ENCODE data around the gene SETD2. TPM values are rescaled to one million over a fixed set of nuclear protein-coding genes. Genes with fewer than 3 reads are reported as not detected.

Gene SETD2
- total RNA-seq, 1 experiment from 2014 or later, result 60.8 TPM

DNA sequence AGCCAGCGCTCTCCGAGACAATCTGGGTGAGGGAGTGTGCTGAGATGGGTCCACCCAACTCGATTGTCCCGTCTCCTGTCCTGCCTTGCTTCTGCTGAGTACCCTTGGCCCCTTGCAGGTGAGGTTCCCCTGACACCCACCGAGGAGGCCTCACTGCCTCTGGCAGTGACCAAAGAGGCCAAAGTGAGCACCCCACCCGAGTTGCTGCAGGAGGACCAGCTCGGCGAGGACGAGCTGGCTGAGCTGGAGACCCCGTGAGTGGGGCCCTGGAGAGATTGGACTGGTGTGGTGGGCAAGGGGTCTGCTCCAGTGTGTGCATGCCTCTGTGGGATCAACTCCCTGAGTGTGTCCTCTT is 160.9 kb downstream of the SETD2 start:
- Histone ChIP-seq H2AFZ (ENCODE audit: low read length) (no peak overlapping the region), H3K23ac (ENCODE audit: insufficient read length, low read depth, low read length) (no peak overlapping the region), H4K8ac (replicated peaks; ENCODE audit: insufficient read length, low read depth, low read length) (no peak overlapping the region), H2BK120ac (ENCODE audit: low read depth, low read length, poor library complexity, severe bottlenecking) (no peak overlapping the region), H3K14ac (ENCODE audit: insufficient read depth, low read length) (no peak overlapping the region), H2BK5ac (ENCODE audit: insufficient read length, low read length) (no peak overlapping the region), H3K4me2 (ENCODE audit: insufficient read depth, insufficient read length, low read length) (no peak overlapping the region), H2BK20ac (ENCODE audit: low read depth, low read length, poor library complexity, severe bottlenecking) (no peak overlapping the region), H2AK5ac (ENCODE audit: insufficient read length, low read length) (no peak overlapping the region), H2BK12ac (ENCODE audit: insufficient read length, low read depth, low read length) (no peak overlapping the region), H3K27ac (ENCODE audit: insufficient read length, low read depth, low read length) (no peak overlapping the region), H3K18ac (ENCODE audit: insufficient read length, low read depth, low read length) (no peak overlapping the region), H3K4ac (ENCODE audit: low read depth, low read length) (no peak overlapping the region), H3K56ac (ENCODE audit: insufficient read length, low read depth, low read length) (no peak overlapping the region), H3K79me1 (ENCODE audit: insufficient read depth, low read depth, low read length, poor library complexity, severe bottlenecking) (no peaks in the 10 kb centered on the region), H3K9me3 (ENCODE audit: control insufficient read depth, low read depth, low read length) (no peaks in the 10 kb centered on the region), H3K23me2 (ENCODE audit: insufficient read length, low read depth, low read length, poor library complexity, severe bottlenecking) (no peaks in the 10 kb centered on the region), H3K4me1 (ENCODE audit: insufficient read depth, low read length) (no peaks in the 10 kb centered on the region), H3T11ph (ENCODE audit: low read length) (no peak overlapping the region), H3K9ac (ENCODE audit: extremely low read depth, insufficient read length, low read length) (no peak overlapping the region), H4K5ac (ENCODE audit: insufficient read length, low read depth, low read length) (no peak overlapping the region), H3K27me3 (ENCODE audit: insufficient read depth, low read length) (no peaks in the 10 kb centered on the region), H2BK15ac (ENCODE audit: low read depth, low read length) (no peak overlapping the region), H4K91ac (ENCODE audit: insufficient read length, low read depth, low read length) (no peak overlapping the region), H4K20me1 (ENCODE audit: control insufficient read depth, insufficient read depth, insufficient read length) (no peaks in the 10 kb centered on the region), H3K79me2 (ENCODE audit: insufficient read depth, low read length) (no peaks in the 10 kb centered on the region)
- no peak for DNase-seq
- TF ChIP-seq, protein P1, sequence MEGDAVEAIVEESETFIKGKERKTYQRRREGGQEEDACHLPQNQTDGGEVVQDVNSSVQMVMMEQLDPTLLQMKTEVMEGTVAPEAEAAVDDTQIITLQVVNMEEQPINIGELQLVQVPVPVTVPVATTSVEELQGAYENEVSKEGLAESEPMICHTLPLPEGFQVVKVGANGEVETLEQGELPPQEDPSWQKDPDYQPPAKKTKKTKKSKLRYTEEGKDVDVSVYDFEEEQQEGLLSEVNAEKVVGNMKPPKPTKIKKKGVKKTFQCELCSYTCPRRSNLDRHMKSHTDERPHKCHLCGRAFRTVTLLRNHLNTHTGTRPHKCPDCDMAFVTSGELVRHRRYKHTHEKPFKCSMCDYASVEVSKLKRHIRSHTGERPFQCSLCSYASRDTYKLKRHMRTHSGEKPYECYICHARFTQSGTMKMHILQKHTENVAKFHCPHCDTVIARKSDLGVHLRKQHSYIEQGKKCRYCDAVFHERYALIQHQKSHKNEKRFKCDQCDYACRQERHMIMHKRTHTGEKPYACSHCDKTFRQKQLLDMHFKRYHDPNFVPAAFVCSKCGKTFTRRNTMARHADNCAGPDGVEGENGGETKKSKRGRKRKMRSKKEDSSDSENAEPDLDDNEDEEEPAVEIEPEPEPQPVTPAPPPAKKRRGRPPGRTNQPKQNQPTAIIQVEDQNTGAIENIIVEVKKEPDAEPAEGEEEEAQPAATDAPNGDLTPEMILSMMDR (conservative IDR thresholded peaks at IDR 0.05), result no peak
- Mint-ChIP-seq H3K4me3 (no peak overlapping the region), H3K27ac (no peak overlapping the region), H3K27me3 (ENCODE audit: low read depth) (no peaks in the 10 kb centered on the region), H3K9me3 (no peaks in the 10 kb centered on the region; a peak in 1 of 5 replicates), H3K36me3 (ENCODE audit: insufficient read depth in 1 of 3, low read depth in 3 of 3) (peaks cover 29 to 51% (median 44%) of the 10 kb centered on the region in 3 experiments), H3K4me1 (peaks cover 5 to 8% of the 10 kb centered on the region in 2 experiments)
- WGBS (ENCODE audit: extremely low coverage, insufficient read length, low lambda C conversion rate), result no CpG with 5 or more reads among the region's 10 CpGs

Data from H9 (cell line).